Mesothelial cell of epicardium (in vitro differentiated cells): ENCODE data around the gene HRH2. TPM values are rescaled to one million over a fixed set of nuclear protein-coding genes. Genes with fewer than 3 reads are reported as not detected.

ENCODE experiments used
- DNase-seq, 2 experiments: peaks; one replicate each; pipeline ENCODE4 v3.0.0; 2021; ENCODE audit warnings: low spot score in 2 of 2; ENCODE audit not compliant: unreplicated experiment in 2 of 2
- H3K27ac Mint-ChIP-seq: 2 replicates; pipeline ENCODE4 v1.8.0; 2021; ENCODE audit warnings: mixed read lengths
- H3K27me3 Mint-ChIP-seq: 2 replicates; pipeline ENCODE4 v1.8.0; 2021; ENCODE audit warnings: low read depth, mixed read lengths
- H3K36me3 Mint-ChIP-seq: 2 replicates; pipeline ENCODE4 v1.8.0; 2021; ENCODE audit warnings: mixed read lengths
- H3K4me1 Mint-ChIP-seq: 2 replicates; pipeline ENCODE4 v1.8.0; 2021; ENCODE audit warnings: mixed read lengths
- H3K4me3 Mint-ChIP-seq: 2 replicates; pipeline ENCODE4 v1.8.0; 2021; ENCODE audit warnings: mild to moderate bottlenecking, moderate library complexity, mixed read lengths
- H3K9me3 Mint-ChIP-seq: 2 replicates; pipeline ENCODE4 v1.8.0; 2021; ENCODE audit warnings: mixed read lengths
- total RNA-seq: library from RNA; stranded (reverse); gene quantifications from 3 replicates; pipeline ENCODE4 v1.2.1, GENCODE V29; 2021
- TF ChIP-seq, protein P1 (sequence below): fragments of 200-600 bp; sonication (generic); IDR thresholded peaks from one replicate; pipeline ENCODE4 v1.5.0; 2021; ENCODE audit warnings: antibody characterized with exemption; ENCODE audit not compliant: unreplicated experiment

Gene HRH2
- total RNA-seq, 1 donor from 2014 or later, result 2.6 TPM

DNA sequence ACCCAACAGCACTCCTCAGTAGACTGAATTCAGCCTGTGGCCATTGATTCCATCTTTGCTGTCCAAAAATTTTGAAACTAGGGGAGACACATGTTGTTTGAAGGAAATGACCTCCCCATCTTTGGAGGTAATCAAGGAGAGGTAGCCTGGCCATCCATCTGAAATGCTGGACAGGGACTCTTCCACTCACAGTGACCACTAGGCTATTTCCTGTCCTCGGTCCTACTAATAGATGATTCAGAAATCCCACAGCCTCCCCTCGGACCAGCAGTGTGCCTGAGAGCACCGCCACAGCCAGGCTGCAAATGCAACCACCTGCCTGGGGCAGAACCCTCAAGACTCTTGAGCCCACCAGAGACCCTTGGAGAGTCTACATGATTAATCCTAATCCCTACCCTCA lies 12.5 kb downstream of the HRH2 start:
- Mint-ChIP-seq H3K4me1 (peaks cover 3% of the 10 kb centered on the region), H3K27me3 (peaks cover 34% of the 10 kb centered on the region), H3K9me3 (no peaks in the 10 kb centered on the region), H3K36me3 (no peaks in the 10 kb centered on the region), H3K27ac (no peak overlapping the region), H3K4me3 (no peak overlapping the region)
- no peak for DNase-seq
- TF ChIP-seq, protein P1, sequence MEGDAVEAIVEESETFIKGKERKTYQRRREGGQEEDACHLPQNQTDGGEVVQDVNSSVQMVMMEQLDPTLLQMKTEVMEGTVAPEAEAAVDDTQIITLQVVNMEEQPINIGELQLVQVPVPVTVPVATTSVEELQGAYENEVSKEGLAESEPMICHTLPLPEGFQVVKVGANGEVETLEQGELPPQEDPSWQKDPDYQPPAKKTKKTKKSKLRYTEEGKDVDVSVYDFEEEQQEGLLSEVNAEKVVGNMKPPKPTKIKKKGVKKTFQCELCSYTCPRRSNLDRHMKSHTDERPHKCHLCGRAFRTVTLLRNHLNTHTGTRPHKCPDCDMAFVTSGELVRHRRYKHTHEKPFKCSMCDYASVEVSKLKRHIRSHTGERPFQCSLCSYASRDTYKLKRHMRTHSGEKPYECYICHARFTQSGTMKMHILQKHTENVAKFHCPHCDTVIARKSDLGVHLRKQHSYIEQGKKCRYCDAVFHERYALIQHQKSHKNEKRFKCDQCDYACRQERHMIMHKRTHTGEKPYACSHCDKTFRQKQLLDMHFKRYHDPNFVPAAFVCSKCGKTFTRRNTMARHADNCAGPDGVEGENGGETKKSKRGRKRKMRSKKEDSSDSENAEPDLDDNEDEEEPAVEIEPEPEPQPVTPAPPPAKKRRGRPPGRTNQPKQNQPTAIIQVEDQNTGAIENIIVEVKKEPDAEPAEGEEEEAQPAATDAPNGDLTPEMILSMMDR, result no peak

DNA sequence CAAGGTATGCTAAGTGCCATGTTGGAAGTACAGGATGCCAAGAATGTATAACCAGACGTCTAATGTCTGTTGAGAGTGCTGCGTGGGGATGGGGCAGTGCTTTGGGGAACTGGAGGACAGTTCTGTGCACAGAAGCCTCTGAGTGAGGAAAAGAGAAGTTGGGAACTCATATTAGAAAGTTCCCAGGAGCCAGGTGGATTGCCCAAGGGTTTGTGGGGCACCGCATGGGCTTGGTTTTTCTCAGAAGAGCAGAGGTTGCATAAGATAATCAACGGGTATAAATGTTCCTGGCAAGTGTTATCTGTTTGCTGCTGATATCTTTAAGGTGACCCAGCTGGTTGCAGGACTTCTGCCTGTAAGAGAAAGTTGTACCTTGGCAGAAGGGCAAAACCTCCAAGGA lies 13.1 kb downstream of the HRH2 start:
- H3K4me1 Mint-ChIP-seq, result peaks cover 3% of the 10 kb centered on the region
- no peak overlapping the region for H3K4me3 Mint-ChIP-seq
- H3K36me3 Mint-ChIP-seq, result no peaks in the 10 kb centered on the region
- DNase-seq, result no peak
- H3K27ac Mint-ChIP-seq, result no peak overlapping the region
- TF ChIP-seq, protein P1, result no peak
- H3K27me3 Mint-ChIP-seq, result peaks cover 41% of the 10 kb centered on the region
- no peaks in the 10 kb centered on the region for H3K9me3 Mint-ChIP-seq

DNA sequence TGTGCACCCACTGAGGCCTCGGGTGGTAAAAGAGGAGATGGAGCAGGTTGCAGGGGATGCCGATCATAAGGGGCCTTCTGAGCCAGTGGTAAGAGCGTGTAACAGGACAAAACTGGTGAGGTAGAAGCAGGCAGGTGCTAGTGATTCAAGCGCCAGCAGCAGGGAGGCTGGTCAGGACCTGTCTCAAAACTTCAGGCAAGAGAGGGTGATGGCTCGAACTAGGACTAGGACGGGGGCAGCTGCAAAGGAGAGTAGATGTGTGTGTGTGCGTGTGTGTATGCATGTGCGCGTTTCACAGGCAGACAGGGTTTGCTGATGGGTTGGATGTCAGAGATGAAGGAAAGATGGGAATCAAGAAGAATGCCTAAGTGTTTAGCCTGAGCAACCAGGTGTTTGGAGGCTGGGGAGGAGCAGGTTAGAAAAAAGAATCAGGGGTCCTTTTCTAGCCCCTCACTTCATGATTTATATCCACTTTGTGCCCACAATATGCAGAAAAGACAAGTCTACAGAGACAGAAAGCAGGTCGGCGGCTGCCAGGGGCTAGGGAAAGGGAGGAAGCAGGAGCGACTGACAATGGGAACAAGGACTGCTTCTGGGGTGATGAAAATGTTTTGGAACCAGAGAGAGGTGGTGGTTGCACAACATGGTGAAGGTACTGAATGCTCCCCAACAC lies 15.2 kb downstream of the HRH2 start:
- H3K27me3 Mint-ChIP-seq, result peaks cover 53% of the 10 kb centered on the region
- no peaks in the 10 kb centered on the region for H3K36me3 Mint-ChIP-seq
- H3K27ac Mint-ChIP-seq, result no peak overlapping the region
- H3K4me3 Mint-ChIP-seq, result no peak overlapping the region
- H3K4me1 Mint-ChIP-seq, result peaks cover 3% of the 10 kb centered on the region
- no peaks in the 10 kb centered on the region for H3K9me3 Mint-ChIP-seq
- TF ChIP-seq, protein P1, result no peak
- DNase-seq, result no peak

DNA sequence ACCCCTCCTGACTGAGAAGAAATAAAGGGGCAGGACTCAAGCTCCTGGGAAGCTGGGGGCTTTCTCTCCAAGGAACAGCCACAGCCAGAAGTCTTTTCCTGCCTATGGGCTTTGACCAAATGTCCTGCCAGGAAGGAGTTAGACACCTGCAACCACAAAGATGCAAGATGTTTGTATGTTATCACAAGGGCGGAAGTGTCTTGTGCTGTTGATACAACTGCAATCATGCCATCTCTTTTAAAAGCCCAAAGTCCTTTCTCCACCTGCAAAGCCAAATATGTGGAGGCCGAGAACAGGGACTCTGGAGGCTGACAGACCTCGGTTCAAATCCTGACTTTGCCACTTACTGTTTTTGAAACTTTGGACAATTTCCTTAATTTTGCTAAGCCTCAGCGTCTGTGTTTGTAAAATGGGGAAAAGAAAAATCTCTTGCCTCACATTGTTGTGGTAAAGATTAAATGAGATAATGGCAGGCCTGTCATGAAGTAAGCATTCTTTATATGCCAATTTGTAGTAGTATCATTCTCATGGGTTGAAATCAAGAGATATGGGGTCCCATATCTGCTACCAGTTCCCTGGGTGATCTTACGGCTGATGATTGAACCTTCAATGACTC lies 17.0 kb downstream of the HRH2 start:
- peaks cover 67% of the 10 kb centered on the region for H3K27me3 Mint-ChIP-seq
- no peak for DNase-seq
- TF ChIP-seq, protein P1, result no peak
- H3K4me3 Mint-ChIP-seq, result no peak overlapping the region
- no peaks in the 10 kb centered on the region for H3K9me3 Mint-ChIP-seq
- H3K4me1 Mint-ChIP-seq, result peaks cover 3% of the 10 kb centered on the region
- H3K27ac Mint-ChIP-seq, result no peak overlapping the region
- no peaks in the 10 kb centered on the region for H3K36me3 Mint-ChIP-seq

DNA sequence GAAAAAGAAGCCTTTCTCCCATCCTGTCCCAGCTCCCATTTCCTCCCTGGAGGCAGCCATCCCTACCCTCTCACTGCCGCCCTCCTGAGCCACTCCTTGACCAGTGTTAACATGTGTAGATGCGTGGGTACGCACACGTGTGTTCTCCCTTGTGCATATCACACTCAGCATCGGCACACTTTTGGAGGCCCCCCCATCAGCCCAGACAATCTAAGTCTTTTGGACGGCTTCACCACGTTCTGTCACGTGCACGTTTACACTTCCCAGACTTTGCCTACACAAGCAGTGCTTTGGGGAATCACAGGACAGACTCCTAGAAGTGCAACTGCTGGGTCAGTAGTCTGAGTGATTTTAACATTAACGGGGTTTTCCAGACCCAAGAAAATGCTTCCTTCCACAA lies 18.0 kb downstream of the HRH2 start:
- peaks cover 72% of the 10 kb centered on the region for H3K27me3 Mint-ChIP-seq
- no peaks in the 10 kb centered on the region for H3K36me3 Mint-ChIP-seq
- H3K9me3 Mint-ChIP-seq, result no peaks in the 10 kb centered on the region
- no peak overlapping the region for H3K4me3 Mint-ChIP-seq
- no peak for DNase-seq
- H3K27ac Mint-ChIP-seq, result no peak overlapping the region
- peaks cover 3% of the 10 kb centered on the region for H3K4me1 Mint-ChIP-seq
- TF ChIP-seq, protein P1, result no peak
